DMS53 treated with DMSO at 0.1 percent for 48 hours (cell line): ENCODE data around the gene DEPDC5.

Source experiments
- DNase-seq: peaks from one replicate; lab custom pipeline; 2025; ENCODE audit not compliant: unreplicated experiment; lab: John Stamatoyannopoulos, UW

DEPDC5 gene

GRCh38 chr22:31846161-31847115 lies 92.6 kb downstream of the DEPDC5 start:
- no peak for DNase-seq

- no peak for DNase-seq
Observed at GRCh38 chr22:31848411-31848810, 94.6 kb downstream of the DEPDC5 start.

- no peak for DNase-seq
Observed at GRCh38 chr22:31850135-31850534, 96.3 kb downstream of the DEPDC5 start.

- no peak for DNase-seq
Observed at GRCh38 chr22:31852691-31853421, 99.0 kb downstream of the DEPDC5 start.

GRCh38 chr22:31853736-31854495 lies 100.1 kb downstream of the DEPDC5 start:
- DNase-seq, result no peak

- DNase-seq, result peak; percentile 55
Observed at GRCh38 chr22:31857247-31857646, 103.4 kb downstream of the DEPDC5 start.

- DNase-seq, result no peak
Observed at GRCh38 chr22:31861226-31861840, 107.5 kb downstream of the DEPDC5 start.

GRCh38 chr22:31866918-31867317 lies 113.1 kb downstream of the DEPDC5 start:
- DNase-seq, result no peak

- DNase-seq, result no peak
Observed at GRCh38 chr22:31867386-31868153, 113.8 kb downstream of the DEPDC5 start.

GRCh38 chr22:31869739-31870138 lies 115.9 kb downstream of the DEPDC5 start:
- DNase-seq, result no peak

GRCh38 chr22:31870890-31871289 lies 117.1 kb downstream of the DEPDC5 start:
- peak; percentile 21 for DNase-seq

- no peak for DNase-seq
Observed at GRCh38 chr22:31871480-31871879, 117.7 kb downstream of the DEPDC5 start.

GRCh38 chr22:31872209-31872608 lies 118.4 kb downstream of the DEPDC5 start:
- DNase-seq, result no peak

- no peak for DNase-seq
Observed at GRCh38 chr22:31874821-31875220, 121.0 kb downstream of the DEPDC5 start.

GRCh38 chr22:31876156-31876920 lies 122.5 kb downstream of the DEPDC5 start:
- no peak for DNase-seq

GRCh38 chr22:31879585-31879984 lies 125.8 kb downstream of the DEPDC5 start:
- DNase-seq, result no peak

- no peak for DNase-seq
Observed at GRCh38 chr22:31881200-31881599, 127.4 kb downstream of the DEPDC5 start.

GRCh38 chr22:31881865-31882264 lies 128.0 kb downstream of the DEPDC5 start:
- DNase-seq, result no peak

GRCh38 chr22:31882971-31883370 lies 129.2 kb downstream of the DEPDC5 start:
- no peak for DNase-seq
